GM18861 (cell line): ENCODE measurements around the gene CSF1R.
"Not testable (repeated sequence)": the region's sequence is repeated elsewhere in the genome, so short reads cannot be mapped to it uniquely, and the experiment has no call there.

Source experiments
- ATAC-seq: cut with Tn5 transposase; IDR thresholded peaks from one replicate; pipeline ENCODE4 v1.9.1; 2021; ENCODE audit not compliant: unreplicated experiment

The CSF1R gene

GRCh38 chr5:150105928-150106615, 19.7 kb upstream of the CSF1R start:
- no peak for ATAC-seq

- no peak for ATAC-seq
Measured at GRCh38 chr5:150104550-150104870, 18.2 kb upstream of the CSF1R start.

- no peak for ATAC-seq
Measured at GRCh38 chr5:150103678-150104549, 17.6 kb upstream of the CSF1R start.

DNA sequence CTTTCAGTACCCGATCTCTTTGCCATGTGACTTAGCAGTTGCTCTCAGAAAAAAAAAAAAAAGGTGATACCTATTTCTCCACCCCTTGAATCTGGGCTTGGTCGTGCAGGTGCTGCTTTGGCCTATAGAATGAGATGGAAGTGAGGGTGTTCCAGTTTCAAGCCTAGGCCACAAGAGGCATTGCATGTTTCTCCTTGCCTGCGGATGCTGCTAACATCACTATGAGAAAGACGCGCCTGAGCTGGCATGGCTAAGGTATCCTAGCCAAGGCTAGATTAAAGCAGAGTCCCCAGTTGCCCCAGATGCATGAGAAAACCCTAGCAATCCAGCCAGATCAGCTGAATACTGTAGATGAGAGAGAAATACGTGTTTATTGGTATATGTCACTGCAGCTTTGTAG, 14.7 kb upstream of the CSF1R start:
- ATAC-seq = no peak

DNA sequence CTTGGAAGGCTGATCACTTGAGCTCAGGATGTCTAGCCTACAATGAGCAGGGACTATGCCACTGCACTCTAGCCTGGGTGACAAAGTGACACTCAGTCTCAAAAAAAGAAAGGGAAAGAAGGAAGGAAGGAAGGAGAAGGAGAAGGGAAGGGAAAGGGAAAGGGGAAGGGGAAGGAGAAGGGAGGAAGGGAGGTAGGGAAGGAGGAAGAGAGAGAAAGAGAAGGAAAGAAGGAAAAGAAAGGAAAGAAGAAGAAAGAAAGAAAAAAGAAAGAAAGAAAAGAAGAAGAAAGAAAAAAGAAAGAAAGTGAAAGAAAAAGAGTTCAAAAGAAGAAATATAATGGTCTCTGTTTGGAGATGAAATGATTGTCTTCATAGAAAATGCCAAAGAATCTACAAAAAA, 10.8 kb upstream of the CSF1R start:
- ATAC-seq = no peak

DNA sequence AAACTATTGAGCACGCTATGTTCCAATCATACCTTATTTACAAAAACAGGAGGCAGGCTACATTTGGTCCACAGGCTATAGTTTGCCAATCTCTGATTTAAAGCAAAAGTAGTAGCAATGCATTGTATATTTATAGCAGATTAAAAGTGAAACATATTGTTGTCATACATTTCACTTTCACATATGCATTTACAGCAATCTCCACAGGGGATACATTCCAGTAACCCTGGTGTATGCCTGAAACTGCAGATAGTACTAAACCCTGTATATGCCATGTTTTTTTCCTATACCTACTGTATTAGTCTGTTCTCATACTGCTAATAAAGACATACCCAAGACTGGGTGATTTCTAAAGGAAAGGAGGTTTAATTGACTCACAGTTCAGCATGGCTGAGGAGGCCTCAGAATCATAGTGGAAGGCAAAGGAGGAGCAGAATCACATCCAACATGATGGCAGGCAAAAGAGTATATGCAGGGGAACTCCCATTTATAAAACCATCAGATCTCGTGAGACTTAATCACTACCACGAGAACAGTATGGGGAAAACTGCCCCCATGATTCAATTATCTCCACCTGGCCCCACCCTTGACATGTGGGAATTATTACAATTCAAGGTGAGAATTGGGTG, 5.9 kb upstream of the CSF1R start:
- no peak for ATAC-seq

DNA sequence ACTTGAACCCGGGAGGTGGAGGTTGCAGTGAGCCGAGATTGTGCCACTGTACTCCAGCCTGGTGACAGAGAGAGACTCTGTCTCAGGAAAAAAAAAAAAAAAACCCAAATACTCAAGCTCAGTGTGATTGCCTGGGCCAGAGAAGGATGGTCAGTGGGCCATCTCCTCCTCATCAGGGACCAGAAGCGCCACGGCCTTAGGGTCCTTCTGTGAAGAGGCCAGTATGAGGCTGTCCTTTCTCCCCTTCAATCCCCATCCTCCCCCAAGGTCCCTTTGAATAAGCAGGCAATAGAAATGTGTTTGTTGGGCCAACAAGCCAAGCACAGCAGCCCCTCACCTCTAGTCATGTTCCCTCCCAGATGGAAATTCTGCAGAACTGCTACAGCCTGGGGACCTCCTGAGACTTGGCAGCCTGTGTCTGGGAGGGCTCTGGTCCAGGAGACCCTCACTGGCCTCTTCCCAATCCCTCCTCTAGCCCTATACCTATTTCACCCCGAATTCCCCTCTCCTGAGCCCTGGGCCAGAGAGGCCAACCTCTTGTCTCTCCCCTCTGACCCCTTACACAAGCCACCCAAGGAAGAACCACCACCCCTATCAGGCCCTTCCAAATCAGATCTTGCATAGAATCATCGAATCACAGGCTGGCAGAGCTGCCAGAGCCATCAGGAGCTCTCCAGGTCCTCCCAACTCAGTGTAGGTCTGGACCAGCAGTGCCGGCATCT, 1.0 kb downstream of the CSF1R start:
- no peak for ATAC-seq

- ATAC-seq = not testable (repeated sequence)
Measured at GRCh38 chr5:150084754-150085153, 1.6 kb downstream of the CSF1R start.

DNA sequence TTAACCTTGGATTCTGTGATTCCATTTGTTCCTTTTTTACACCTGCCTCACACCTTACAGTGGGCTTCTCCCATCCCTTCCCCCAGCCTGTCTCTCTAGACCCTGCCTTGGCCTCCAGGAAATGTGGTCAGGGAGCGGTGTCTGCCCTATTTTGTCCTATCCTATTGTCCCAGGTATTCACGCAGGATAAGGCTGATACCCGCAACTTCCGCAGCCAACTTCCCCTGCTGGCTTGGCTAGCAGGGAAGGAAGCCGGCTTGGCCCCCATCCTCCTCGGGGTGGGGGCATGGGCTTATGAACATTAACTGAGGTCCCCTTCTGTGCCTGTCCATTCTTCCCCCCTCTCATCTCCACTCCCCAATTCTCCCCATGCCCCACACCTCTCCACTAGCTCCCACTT, 3.5 kb downstream of the CSF1R start:
- ATAC-seq = no peak

DNA sequence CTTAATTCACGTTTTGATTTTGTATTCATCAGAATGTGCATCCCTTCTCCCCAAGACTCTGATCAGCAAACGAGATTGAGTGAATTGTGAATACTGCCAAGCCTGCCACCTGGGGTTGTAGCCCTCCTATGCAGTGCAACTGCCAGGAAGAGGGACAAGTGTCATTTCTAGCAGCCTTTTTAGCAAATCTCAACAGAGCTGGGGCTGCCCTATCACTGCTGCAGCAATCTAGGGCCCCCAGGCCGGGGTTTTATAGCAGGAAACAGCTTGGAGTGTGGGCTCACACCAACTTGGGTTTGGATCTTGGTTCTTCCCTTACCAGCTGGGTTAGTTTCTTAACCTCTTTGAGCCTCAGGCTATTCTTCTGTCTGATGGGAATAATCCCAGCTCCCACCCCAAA, 4.0 kb downstream of the CSF1R start:
- no peak for ATAC-seq

GRCh38 chr5:150081541-150082283, 4.6 kb downstream of the CSF1R start:
- peak; percentile 87 for ATAC-seq

DNA sequence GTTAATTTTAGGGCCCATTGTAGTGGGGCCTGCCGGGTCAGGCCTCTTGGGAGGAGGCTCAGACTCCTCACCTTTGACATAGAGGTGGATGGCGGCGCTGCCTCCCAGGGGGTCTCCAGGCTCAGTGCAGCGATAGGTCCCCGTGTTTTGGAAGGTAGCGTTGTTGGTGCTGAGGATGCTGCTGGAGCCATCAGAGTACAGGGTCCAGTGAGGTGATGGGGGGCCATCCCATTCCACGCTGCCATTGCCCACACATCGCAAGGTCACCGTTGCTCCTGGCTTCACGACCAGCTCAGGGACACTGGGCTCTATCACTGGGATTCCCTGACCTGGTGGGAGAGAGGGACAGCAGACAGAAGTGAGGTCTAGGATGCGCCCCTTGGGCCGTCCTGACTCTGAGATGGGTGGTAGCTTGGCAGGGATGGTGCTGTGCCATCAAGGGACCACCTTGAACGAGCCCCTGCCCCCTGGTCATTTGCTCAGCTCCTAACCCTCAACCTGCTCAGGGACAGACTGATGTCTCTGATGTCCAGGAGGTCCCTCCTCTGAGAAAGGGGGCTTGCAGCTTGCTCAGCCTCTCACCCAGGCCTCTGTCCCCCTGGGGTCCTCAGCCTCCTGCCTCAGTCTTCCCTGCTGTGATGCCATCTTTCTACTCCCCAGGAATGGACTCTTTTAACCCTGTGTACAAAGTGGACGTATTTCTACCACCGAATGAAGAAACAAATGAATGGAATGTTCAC, 5.5 kb downstream of the CSF1R start:
- ATAC-seq = no peak

DNA sequence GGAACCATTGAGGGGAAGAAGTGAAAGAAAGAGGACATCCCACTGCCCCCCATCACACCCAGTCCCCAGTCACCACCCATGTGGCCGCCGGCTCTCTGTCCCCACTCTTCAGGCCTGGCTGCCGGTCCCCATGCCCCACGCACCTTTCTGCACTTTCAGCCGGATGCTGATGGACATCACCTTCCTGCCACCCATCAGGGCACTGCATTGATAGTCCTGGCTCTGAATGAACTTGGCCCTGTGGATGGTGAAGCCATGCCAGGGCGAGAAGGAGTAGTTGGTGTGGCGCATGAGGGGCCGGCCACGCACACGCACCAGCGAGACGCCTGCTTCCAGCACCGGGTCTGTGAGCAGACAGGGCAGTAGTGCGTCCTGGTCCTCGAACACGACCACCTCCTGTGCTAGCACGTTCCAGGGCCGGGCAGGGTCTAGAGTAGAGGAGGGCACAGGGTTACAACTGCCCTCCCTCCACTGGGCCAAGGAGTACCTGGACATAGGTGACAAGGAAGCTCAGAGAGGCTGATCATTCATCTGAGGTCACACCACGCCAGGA, 6.4 kb downstream of the CSF1R start:
- ATAC-seq = no peak

GRCh38 chr5:150078802-150079689, 7.3 kb downstream of the CSF1R start:
- no peak for ATAC-seq

DNA sequence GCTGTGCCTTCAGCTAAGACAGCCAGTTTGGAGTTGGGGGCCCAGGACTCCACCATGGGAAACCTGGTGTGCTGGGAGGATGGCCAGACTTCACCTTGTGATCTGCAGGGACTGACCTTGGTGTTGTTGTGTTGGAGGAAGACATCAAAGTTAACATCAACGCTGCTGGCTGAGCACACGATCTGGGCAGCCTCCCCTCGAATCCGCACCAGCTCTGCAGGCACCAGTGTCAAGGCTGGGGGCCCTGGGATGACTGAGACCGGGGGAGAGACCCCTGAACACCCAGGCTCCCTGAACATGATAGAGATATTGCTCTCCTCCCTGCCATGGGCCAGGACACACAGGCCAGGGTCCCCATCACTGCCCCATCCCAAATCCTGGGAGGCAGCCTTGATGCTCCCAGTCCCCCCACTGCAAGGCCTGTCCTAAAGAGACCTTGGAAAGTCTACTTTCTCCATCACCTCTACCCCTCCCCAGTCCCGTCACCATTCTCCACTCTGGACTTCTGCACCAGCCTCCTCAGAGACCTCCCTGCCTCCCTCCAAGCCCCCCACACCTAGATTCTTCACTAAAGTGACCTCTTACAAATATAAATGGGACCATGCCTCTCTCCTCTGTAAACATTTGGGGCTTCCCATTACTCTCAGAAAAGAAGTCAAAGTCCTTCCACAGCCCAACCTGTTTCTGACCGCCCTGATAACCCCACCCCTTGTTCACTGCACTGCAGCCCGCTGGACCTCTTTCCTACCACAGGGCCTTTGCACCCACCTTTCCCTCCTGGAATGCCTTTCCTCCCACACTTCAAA, 8.2 kb downstream of the CSF1R start:
- no peak for ATAC-seq

- no peak for ATAC-seq
Measured at GRCh38 chr5:150077060-150077459, 9.3 kb downstream of the CSF1R start.

GRCh38 chr5:150075806-150076205, 10.5 kb downstream of the CSF1R start:
- ATAC-seq = no peak

DNA sequence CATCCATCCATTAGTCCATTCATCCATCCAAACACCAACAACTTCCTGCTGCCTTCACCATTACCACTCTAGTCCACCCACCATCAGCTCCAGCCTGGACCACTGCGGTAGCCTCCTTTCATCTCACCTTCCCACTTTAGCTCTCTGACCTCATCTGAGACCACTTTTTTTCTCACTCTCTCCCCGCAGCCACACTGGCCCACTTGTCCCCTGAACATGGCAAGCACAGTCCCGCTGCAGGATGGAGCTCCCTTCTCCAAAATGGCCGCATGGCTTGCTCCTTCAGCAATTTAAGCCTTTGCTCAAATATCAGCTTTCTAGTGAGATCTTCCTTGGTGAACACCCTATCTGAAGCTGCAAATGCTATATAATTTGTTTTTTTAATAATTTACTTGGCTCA, 11.1 kb downstream of the CSF1R start:
- ATAC-seq = no peak
